Activated CD4-positive, CD25-positive, alpha-beta regulatory T cell (primary cell): ENCODE results near the gene BSN.

Experiments
- DNase-seq, 4 experiments: peaks; one replicate each; lab custom pipeline; 2025; lab: John Stamatoyannopoulos, UW

The BSN gene

DNA sequence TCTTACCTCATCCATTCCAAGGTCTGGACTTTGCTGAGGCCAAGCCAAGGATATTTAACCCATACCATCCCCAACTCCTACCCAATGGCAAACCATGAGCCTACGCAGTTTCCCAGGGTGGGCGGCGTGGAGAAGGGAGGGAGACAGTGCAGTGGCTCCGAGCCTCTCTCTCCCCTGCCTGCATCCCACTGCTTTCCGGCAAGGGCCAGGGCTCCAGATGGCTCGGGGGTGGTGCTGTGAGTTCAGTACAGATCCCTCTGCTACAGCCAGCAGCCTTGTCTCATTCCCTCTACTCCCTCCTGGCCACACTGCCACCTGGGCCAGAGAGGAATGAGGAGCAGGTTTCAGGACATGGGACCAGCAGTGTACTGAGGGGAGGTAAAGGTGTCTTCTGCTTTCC is 75.6 kb downstream of the BSN start:
- DNase-seq: no peak

DNA sequence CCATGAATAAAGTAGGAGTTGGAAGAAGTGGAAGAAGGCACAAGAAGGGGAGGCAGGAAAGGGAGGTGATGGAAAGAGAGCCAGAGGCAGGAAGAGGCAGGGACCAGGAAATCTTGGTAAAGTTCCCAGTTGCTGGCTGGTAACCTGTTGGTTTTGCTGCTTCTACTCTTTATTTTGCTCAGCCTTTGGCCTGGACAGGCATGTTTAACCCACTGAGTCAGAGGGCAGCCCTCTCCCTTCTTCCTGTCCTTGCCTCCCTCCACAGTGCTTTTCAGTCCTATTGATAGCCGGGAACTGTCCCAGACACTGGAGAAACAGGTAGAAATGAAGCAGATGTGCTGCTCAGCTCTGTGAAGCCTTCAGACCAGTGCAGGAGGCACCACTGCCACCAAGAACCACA is 76.5 kb downstream of the BSN start:
- no peak for DNase-seq

DNA sequence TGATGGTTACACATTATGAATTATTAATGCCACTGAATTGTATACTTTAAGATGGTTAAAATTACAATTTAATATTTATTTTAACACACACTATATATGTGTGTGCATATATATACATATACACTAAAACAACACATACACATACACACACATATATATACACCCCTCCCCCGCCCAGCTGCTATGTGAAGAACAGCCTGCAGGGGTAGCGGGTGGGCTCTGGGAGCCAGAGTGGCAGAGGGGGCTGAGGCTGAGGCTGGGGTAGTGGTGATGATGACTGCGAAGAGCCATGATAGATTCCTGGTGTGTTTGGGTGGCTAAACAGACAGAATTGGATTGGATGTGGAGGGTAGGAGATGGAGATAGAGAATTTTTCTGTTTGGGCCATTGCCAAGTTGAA is 80.5 kb downstream of the BSN start:
- no peak for DNase-seq

- no peak for DNase-seq
Measured at GRCh38 chr3:49636883-49637609, 82.8 kb downstream of the BSN start.

DNA sequence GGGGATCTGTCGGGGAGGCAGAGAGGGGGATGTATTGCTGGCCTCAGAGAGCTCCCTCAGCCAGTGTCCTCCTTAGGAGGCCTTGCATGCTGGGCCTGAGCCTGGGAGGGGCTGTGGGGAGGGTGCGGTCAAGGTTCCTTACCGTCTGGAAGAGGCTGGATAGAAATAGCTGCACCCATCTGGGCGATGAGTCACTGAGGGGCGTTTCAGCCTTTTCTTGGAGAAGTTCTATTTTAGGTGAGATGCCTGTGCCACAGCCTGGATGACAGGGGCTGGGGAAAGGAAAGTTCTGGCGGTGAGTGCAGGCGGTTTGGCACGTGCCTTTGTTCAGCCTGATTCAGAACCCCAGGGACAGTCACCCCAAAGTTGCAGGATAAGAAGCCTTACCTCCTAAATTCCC is 84.2 kb downstream of the BSN start:
- DNase-seq: no peak

- no peak for DNase-seq
Measured at GRCh38 chr3:49639551-49639950, 85.3 kb downstream of the BSN start.

DNA sequence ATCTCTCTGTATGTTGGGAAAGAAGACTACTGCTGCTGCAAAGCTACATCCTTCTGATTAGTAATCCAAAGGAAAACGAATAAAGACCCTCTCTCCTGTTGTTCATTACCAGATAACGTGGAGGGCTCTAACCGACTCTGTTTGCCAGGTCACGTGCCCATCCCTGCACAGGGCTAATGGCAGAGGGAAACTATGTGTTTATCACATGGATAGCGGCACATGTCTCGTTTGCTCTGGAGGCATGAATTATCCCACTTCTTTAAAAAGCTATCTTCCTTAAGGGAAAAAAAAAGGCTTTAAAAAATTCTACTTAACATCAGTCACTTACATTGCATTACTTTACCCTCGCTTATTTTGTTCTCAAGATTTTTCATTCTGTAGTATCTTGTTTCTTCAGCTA is 87.0 kb downstream of the BSN start:
- no peak for DNase-seq

DNA sequence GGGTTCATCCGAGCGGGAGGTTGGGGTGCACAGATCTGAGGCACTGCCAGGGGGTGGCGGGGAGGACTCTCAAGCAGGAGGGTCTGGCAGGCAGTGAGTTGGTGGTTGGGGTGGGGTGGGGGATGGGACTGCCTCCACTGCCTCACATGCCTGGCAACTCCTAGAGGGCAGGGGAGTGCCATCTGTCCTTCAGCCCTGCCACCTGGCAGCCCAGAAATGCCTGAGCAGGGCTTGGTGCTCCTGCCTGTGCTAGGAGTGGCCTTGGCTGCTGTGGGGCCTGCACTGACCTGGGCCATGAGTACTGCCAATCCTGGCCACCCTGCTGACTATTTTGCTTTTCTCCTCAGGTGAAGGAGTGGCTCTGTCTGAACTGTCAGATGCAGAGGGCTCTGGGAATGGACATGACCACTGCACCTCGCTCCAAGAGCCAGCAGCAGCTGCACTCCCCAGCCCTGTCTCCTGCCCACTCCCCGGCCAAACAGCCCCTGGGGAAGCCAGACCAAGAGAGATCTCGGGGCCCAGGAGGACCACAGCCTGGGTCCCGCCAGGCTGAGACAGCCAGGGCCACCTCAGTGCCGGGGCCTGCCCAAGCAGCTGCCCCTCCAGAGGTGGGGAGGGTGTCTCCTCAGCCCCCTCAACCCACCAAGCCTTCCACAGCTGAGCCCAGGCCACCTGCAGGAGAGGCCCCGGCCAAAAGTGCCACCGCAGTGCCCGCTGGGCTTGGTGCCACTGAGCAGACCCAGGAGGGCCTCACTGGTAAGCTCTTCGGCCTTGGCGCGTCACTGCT is 87.8 kb downstream of the BSN start:
- DNase-seq: no peak

- no peak for DNase-seq
Measured at GRCh38 chr3:49642708-49643145, 88.5 kb downstream of the BSN start.

DNA sequence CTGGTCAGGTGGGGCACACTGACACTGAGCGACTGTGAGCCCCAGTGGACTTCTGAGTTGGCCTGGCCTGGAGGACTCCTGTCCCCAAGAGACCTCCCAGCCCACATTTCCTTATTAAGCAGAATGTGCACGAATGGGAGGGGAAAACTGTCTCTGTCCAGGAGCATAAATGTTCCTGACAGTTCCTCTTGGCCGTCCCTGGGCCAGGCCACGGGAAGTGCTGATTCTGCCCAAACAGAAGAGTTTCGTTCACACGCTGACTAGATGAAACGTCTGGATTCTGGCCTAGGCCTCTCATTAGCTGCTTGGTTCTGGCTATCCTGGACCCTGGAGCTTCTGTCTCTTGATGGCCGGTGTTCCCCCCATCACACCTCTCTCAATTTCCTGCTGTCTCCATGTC is 90.4 kb downstream of the BSN start:
- no peak for DNase-seq

- DNase-seq: no peak
Measured at GRCh38 chr3:49646236-49646635, 92.0 kb downstream of the BSN start.

GRCh38 chr3:49647741-49648140 is 93.5 kb downstream of the BSN start:
- DNase-seq: no peak

GRCh38 chr3:49648354-49649019 is 94.2 kb downstream of the BSN start:
- DNase-seq: no peak

GRCh38 chr3:49649576-49649975 is 95.3 kb downstream of the BSN start:
- DNase-seq: no peak

GRCh38 chr3:49650177-49650576 is 95.9 kb downstream of the BSN start:
- no peak for DNase-seq

- DNase-seq: no peak
Measured at GRCh38 chr3:49650637-49651036, 96.4 kb downstream of the BSN start.

GRCh38 chr3:49652218-49652902 is 98.1 kb downstream of the BSN start:
- no peak for DNase-seq

DNA sequence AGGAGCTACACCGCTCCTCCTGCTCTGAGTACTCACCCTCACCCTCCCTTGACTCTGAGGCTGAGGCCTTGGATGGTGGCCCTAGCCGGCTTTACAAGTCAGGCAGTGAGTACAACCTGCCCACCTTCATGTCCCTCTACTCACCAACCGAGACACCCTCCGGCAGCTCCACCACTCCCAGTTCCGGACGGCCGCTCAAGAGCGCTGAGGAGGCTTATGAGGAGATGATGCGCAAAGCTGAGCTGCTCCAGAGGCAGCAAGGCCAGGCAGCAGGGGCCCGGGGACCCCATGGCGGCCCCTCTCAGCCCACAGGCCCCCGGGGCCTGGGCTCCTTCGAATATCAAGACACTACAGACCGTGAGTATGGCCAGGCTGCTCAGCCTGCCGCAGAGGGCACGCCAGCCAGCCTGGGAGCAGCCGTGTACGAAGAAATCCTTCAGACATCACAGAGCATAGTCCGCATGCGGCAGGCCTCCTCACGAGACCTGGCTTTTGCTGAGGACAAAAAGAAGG is 98.7 kb downstream of the BSN start:
- DNase-seq: no peak

DNA sequence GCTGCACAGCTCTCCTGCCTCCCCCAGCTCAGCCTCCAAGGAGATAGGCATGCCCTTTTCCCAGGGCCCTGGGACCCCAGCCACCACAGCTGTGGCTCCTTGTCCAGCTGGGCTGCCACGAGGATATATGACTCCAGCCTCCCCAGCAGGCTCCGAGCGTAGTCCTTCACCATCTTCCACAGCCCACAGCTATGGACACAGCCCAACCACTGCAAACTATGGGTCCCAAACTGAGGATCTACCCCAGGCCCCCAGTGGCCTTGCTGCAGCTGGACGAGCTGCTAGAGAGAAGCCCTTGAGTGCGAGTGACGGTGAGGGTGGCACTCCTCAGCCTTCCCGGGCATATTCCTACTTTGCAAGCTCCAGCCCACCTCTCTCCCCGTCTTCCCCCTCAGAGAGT is 99.3 kb downstream of the BSN start:
- no peak for DNase-seq

DNA sequence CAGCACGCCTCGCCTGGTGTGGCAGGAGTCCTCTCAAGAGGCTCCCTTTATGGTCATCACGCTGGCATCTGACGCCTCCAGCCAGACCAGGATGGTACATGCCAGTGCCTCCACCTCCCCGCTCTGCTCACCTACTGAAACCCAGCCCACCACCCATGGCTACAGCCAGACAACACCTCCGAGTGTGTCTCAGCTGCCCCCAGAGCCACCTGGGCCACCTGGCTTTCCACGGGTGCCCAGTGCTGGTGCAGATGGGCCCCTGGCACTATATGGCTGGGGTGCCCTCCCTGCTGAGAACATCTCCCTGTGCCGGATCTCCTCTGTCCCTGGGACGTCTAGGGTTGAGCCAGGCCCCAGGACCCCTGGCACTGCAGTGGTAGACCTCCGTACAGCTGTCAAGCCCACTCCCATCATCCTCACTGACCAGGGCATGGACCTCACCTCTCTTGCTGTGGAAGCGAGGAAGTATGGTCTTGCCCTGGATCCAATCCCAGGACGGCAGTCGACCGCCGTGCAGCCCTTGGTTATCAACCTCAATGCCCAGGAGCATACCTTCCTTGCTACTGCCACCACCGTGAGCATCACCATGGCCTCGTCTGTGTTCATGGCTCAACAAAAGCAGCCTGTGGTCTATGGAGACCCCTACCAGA is 100.0 kb downstream of the BSN start:
- DNase-seq: no peak

DNA sequence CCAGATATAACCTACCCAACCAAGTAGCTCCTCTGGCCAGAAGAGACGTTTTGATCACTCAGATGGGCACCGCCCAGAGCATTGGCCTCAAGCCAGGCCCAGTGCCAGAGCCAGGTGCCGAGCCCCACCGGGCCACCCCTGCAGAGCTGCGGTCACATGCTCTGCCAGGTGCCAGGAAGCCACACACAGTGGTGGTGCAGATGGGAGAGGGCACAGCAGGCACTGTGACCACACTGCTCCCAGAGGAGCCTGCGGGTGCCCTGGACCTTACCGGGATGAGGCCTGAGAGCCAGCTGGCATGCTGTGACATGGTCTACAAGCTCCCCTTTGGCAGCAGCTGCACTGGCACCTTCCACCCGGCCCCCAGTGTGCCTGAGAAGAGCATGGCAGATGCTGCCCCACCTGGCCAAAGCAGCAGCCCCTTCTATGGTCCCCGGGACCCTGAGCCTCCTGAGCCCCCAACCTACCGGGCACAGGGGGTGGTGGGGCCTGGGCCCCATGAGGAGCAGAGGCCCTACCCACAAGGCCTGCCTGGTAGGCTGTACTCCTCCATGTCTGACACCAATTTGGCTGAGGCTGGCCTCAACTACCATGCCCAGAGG is 100.8 kb downstream of the BSN start:
- DNase-seq: no peak
